ENCODE measurements around the gene ADISSP. TPM values are rescaled to one million over a fixed set of nuclear protein-coding genes. Genes with fewer than 3 reads are reported as not detected.

Gene ADISSP
- total RNA-seq, 1 experiment from 2014 or later, result 66.6 TPM

Other genes starting within 250 kb of the ADISSP start
- not detected in 2 replicates for gene GFRA4, start 104.4 kb downstream of the ADISSP start, total RNA-seq (2014; rRNA removed; shearing (Covaris generic); ENCODE audit: low replicate concordance)
- 4.9 and 7.3 TPM in 2 replicates for gene ADAM33, start 85.7 kb downstream of the ADISSP start, total RNA-seq (2014; rRNA removed; shearing (Covaris generic); ENCODE audit: low replicate concordance)
- gene SIGLEC1, start 55.2 kb downstream of the ADISSP start, total RNA-seq (2014; rRNA removed; shearing (Covaris generic); ENCODE audit: low replicate concordance), result not detected in 2 replicates
- 0.03 TPM in 1 of 2 replicates, not detected in the other for gene HSPA12B, start 35.1 kb downstream of the ADISSP start, total RNA-seq (2014; rRNA removed; shearing (Covaris generic); ENCODE audit: low replicate concordance)
- gene SPEF1, start 13.7 kb upstream of the ADISSP start, total RNA-seq (2014; rRNA removed; shearing (Covaris generic); ENCODE audit: low replicate concordance), result 0.95 TPM in 1 of 2 replicates, not detected in the other
- 50.0 and 81.5 TPM in 2 replicates for gene CENPB, start 19.0 kb upstream of the ADISSP start, total RNA-seq (2014; rRNA removed; shearing (Covaris generic); ENCODE audit: low replicate concordance)
- 13.9 and 16.0 TPM in 2 replicates for gene CDC25B, start 28.6 kb upstream of the ADISSP start, total RNA-seq (2014; rRNA removed; shearing (Covaris generic); ENCODE audit: low replicate concordance)
- gene AP5S1, start 52.8 kb upstream of the ADISSP start, total RNA-seq (2014; rRNA removed; shearing (Covaris generic); ENCODE audit: low replicate concordance), result 11.6 and 24.6 TPM in 2 replicates
- gene MAVS, start 79.1 kb upstream of the ADISSP start, total RNA-seq (2014; rRNA removed; shearing (Covaris generic); ENCODE audit: low replicate concordance), result 4.4 and 6.2 TPM in 2 replicates
- 31.4 and 57.1 TPM in 2 replicates for gene PANK2, start 121.6 kb upstream of the ADISSP start, total RNA-seq (2014; rRNA removed; shearing (Covaris generic); ENCODE audit: low replicate concordance)
- 2.8 and 4.6 TPM in 2 replicates for gene RNF24, start 247.8 kb upstream of the ADISSP start, total RNA-seq (2014; rRNA removed; shearing (Covaris generic); ENCODE audit: low replicate concordance)

All from MG63 (cell line).